Omental fat pad (tissue), 4 donors: ENCODE data around the gene FAM222A. TPM values are rescaled to one million over a fixed set of nuclear protein-coding genes. Genes with fewer than 3 reads are reported as not detected.

Source experiments
- ATAC-seq: fragments of 150-250 bp; one replicate; pipeline ENCODE4 v1.9.1; 2016; ENCODE audit warnings: mild to moderate bottlenecking, moderate library complexity; ENCODE audit not compliant: low FRiP score
- DNase-seq: peaks from one replicate; pipeline ENCODE4 v3.0.0-alpha.2; 2019; ENCODE audit warnings: low spot score
- total RNA-seq, 4 donors: library from RNA; depleted of rRNA; stranded (reverse); fragments of >200 nt; gene quantifications; one replicate each; pipeline ENCODE4 v1.1.0, GENCODE V29; 2016
- TF ChIP-seq, protein P1 (sequence below), 3 donors: fragments of 450-650 bp; IDR thresholded peaks; one replicate each; pipeline ENCODE4 v1.5.1; 2016 to 2017; ENCODE audit warnings: antibody characterized with exemption in 3 of 3, mild to moderate bottlenecking in 3 of 3, moderate library complexity in 2 of 3

FAM222A gene
- total RNA-seq, 4 donors from 2014 or later: 0.94 to 2.6 (median 2.3) TPM; not detected in 1

DNA sequence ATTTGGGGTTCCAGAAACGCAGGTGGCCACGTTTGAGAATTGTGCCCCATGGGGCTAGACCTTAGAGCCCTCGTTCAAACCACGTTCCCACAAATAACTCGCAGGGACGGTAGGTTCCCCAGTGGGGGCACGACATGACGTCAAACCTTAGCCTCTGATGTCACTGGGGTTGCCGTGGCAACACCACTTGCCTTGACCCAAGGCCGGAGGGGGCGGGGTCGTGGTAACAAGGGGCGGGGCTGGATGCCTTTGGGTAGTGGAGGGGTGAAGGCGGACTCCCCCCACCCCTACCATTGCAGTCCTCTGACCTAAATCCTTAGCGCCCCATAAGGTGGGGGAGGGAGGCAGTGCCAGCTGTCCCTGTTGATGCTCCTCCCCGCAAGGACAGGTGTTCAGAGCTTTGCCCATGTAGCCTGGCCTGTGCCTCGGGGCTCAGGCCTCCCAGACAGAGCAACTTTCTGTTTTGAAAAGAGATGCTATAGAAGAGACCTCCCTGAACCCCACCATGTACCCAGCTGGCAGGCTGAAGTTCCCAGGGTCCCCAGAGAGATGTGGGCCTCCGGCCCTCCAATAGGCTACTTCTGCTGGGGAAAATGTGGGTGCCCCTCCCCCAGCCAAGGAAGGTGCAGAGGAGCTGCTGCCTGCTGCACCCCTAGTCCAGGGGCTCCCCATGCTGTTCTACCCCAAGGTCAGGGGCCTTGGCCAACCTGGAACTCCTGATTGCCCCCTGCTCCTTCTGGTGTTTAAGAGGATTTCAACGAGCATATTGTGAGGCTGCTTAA lies 1.9 kb downstream of the FAM222A start:
- ATAC-seq (no peak), DNase-seq (no peak)
- TF ChIP-seq, protein P1, sequence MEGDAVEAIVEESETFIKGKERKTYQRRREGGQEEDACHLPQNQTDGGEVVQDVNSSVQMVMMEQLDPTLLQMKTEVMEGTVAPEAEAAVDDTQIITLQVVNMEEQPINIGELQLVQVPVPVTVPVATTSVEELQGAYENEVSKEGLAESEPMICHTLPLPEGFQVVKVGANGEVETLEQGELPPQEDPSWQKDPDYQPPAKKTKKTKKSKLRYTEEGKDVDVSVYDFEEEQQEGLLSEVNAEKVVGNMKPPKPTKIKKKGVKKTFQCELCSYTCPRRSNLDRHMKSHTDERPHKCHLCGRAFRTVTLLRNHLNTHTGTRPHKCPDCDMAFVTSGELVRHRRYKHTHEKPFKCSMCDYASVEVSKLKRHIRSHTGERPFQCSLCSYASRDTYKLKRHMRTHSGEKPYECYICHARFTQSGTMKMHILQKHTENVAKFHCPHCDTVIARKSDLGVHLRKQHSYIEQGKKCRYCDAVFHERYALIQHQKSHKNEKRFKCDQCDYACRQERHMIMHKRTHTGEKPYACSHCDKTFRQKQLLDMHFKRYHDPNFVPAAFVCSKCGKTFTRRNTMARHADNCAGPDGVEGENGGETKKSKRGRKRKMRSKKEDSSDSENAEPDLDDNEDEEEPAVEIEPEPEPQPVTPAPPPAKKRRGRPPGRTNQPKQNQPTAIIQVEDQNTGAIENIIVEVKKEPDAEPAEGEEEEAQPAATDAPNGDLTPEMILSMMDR (IDR thresholded peaks at IDR 0.05): no peak

- DNase-seq (no peak), ATAC-seq (no peak)
- TF ChIP-seq, protein P1 (IDR thresholded peaks at IDR 0.05): no peak
Measured at GRCh38 chr12:109716092-109716479, 2.5 kb downstream of the FAM222A start.

DNA sequence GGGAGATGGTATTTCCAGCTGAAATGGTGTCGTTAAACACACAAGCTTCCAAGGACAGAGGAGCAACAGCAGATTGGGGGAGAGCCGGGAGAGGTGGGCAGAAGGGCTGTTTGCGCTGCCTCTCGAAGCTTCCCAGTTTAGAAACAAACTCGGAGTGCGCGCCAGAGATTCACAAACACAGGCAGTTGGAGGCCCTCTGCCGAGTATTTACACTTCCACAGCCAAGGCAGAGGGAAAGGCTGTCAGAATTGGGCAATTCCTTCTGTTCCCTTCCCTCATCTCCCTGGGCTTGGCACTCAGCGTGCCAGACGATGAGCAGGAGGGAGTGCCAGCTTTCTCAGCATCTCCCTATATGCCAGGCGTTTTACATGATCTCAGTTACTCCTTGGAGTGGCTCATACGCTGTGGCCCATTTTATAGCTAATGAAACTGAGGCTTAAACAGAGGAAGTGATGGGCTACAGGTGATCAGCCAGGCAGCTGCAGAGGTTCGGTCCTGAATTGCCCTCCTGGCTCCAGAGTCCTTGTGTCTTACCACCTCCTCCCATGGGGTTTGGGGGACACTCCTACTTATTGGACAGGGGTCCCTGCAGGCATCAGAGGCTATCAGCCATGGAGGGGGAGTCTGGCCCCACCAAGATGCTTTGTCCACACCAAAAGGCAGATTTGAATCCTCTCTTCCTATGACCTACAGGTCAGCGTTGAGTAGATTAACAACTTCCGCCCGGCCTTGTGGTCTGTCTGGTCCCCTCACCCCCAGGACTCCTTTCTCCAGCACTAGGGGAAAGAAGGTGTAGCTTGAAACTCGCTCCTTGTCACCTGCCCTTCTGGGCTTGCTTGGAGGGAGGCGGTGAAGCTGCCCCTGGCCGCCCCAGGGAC lies 3.1 kb downstream of the FAM222A start:
- DNase-seq (no peak), ATAC-seq (no peak)
- TF ChIP-seq, protein P1 (IDR thresholded peaks at IDR 0.05): no peak

GRCh38 chr12:109717390-109718357 lies 4.0 kb downstream of the FAM222A start:
- ATAC-seq: no peak
- TF ChIP-seq, protein P1 (IDR thresholded peaks at IDR 0.05): no peak
- DNase-seq: no peak

DNA sequence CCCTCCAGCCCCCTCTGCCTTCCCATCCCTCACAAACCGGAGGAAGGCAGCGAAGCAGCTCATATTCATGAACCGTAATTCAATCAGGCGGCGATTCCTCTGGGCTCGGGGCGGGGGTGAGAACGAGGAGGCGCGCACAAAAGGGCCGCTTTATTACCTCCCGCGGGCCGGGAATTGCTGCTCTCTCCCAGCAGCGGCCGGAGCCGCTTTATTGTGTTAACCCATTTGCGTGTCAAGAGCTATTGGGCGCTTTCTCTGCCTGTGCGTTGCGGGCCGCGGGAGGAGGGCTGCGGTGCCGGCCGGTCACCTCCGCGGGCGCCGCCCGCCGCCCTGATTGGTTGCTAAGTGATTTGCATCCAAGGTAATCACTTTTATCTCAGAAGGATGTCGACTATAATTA lies 4.8 kb downstream of the FAM222A start:
- ATAC-seq (no peak), DNase-seq (no peak)
- TF ChIP-seq, protein P1 (IDR thresholded peaks at IDR 0.05): no peak
